ENCODE measurements around the gene OR2T8.

DNA sequence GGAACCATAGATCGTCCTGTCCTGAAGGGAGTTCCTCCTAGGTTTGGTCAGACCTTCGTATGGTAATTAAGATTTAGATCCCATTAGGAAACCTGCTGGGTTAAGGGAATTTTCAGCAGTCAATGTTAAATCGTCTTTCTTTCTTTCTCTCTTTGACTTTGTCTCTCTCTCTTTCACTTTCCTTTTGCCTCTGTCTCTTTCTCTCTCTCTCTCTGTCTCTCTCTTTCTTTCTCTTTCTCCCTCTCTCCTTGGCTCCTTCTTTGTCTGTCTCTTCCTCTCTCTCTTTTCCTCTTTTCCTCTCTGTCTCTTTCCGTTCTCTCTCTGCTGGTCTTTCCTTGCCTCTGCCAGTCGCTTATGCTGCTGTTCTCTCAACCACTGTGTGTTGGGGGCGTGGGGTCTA is 15.9 kb upstream of the OR2T8 start:
- no peak for TF ChIP-seq EZH2 (IDR thresholded peaks at IDR 0.05; ENCODE audit: low read length, unreplicated experiment)
- TF ChIP-seq, protein P1, sequence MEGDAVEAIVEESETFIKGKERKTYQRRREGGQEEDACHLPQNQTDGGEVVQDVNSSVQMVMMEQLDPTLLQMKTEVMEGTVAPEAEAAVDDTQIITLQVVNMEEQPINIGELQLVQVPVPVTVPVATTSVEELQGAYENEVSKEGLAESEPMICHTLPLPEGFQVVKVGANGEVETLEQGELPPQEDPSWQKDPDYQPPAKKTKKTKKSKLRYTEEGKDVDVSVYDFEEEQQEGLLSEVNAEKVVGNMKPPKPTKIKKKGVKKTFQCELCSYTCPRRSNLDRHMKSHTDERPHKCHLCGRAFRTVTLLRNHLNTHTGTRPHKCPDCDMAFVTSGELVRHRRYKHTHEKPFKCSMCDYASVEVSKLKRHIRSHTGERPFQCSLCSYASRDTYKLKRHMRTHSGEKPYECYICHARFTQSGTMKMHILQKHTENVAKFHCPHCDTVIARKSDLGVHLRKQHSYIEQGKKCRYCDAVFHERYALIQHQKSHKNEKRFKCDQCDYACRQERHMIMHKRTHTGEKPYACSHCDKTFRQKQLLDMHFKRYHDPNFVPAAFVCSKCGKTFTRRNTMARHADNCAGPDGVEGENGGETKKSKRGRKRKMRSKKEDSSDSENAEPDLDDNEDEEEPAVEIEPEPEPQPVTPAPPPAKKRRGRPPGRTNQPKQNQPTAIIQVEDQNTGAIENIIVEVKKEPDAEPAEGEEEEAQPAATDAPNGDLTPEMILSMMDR (conservative IDR thresholded peaks at IDR 0.05; ENCODE audit: low read depth, low read length): no peak
